ENCODE measurements around the gene ITGA3. TPM values are rescaled to one million over a fixed set of nuclear protein-coding genes. Genes with fewer than 3 reads are reported as not detected.

ITGA3 gene
- total and polyA plus RNA-seq, 2 of the 13 experiments (the other 11 are each of a cell fraction or from before 2014, with no cell fraction given): 0.48 to 0.69 TPM

DNA sequence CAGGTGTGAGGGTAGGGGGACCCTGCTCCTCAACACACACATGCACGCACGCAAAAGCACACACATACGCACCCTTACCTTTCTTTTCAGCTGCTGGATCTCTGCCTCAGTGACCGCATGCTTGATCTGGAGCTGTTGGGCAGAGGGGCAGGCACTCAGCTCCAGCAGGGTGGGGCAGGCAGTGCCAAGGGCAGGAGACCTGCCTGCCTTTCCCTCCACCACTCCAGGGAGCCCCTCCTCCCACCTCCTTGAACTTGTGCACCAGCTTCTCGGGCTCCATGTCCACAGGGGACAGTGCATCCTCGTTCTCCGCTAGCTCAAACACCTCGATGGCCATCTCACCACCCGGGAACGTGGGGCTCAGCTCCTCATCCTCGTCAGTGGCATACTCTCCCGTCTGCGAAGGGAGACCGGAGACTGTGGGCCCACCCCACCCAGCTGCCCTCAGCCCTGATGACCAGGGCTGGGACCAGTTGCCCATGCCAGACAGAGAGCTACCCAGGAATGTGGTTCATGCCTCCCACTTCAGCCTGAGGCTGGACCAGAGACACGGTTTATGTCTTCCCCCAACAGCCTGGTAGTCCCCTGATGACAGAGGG lies 83.4 kb downstream of the ITGA3 start (continued):
- TF ChIP-seq MAFK (conservative IDR thresholded peaks at IDR 0.05 in 1 of 2, IDR thresholded peaks at IDR 0.05 in 1 of 2; ENCODE audit: low read length in 2 of 2) (no peak), ZNF260 (CRISPR knock-in tag; IDR thresholded peaks at IDR 0.05; ENCODE audit: borderline replicate concordance, low read depth) (no peak), CHCHD3 (CRISPR knock-in tag; IDR thresholded peaks at IDR 0.05) (peak; percentile 55; the same call in 1 of the 2 replicates), ZNF234 (CRISPR knock-in tag; conservative IDR thresholded peaks at IDR 0.05) (no peak), ZNF317 (CRISPR knock-in tag; IDR thresholded peaks at IDR 0.05) (no peak), NFYB (CRISPR knock-in tag; IDR thresholded peaks at IDR 0.05) (no peak), MEF2D (CRISPR knock-in tag; IDR thresholded peaks at IDR 0.05) (no peak), HNF1B (CRISPR knock-in tag; IDR thresholded peaks at IDR 0.05) (no peak), SOX5 (CRISPR knock-in tag; IDR thresholded peaks at IDR 0.05; ENCODE audit: borderline replicate concordance) (no peak), ZNF724P (CRISPR knock-in tag; IDR thresholded peaks at IDR 0.05; ENCODE audit: borderline replicate concordance) (no peak), SRF (IDR thresholded peaks at IDR 0.05; ENCODE audit: low read depth, low read length) (no peak), ZNF530 (CRISPR knock-in tag; IDR thresholded peaks at IDR 0.05; ENCODE audit: low read depth) (no peak), ZNF547 (CRISPR knock-in tag; IDR thresholded peaks at IDR 0.05) (0 out of 2 replicates have a peak, but pooled peaks have one; percentile 57), REPIN1 (CRISPR knock-in tag; IDR thresholded peaks at IDR 0.05; ENCODE audit: borderline replicate concordance, low read depth) (no peak), CEBPZ (IDR thresholded peaks at IDR 0.05; ENCODE audit: low read length) (no peak), ZFP41 (CRISPR knock-in tag; IDR thresholded peaks at IDR 0.05; ENCODE audit: borderline replicate concordance) (no peak), ZNF280B (CRISPR knock-in tag; IDR thresholded peaks at IDR 0.05; ENCODE audit: borderline replicate concordance) (0 out of 2 replicates have a peak, but pooled peaks have one; percentile 29), HES4 (CRISPR knock-in tag; IDR thresholded peaks at IDR 0.05; ENCODE audit: borderline replicate concordance) (no peak), CHD4 (IDR thresholded peaks at IDR 0.05; ENCODE audit: borderline replicate concordance, low read length) (no peak), SPEN (CRISPR knock-in tag; IDR thresholded peaks at IDR 0.05; ENCODE audit: low read depth) (0 out of 2 replicates have a peak, but pooled peaks have one; percentile 9)
